Uterus (tissue), 2 donors: ENCODE measurements around the gene EDAR.

ENCODE experiments used
- POLR2A ChIP-seq, 2 donors: fragments of 450-650 bp; IDR thresholded peaks; one replicate each; pipeline ENCODE4 v1.6.1; 2016; ENCODE audit warnings: antibody characterized with exemption in 2 of 2, mild to moderate bottlenecking in 1 of 2, moderate library complexity in 1 of 2
- TF ChIP-seq, protein P1 (sequence below), 4 experiments: fragments of 200-600 bp in 2 of 4; fragments of 450-650 bp in 2 of 4; sonication (generic) in 2 of 4; IDR thresholded peaks; one replicate each; pipeline ENCODE4 v1.5.1; 2016 to 2019; ENCODE audit warnings: antibody characterized with exemption in 4 of 4, mild to moderate bottlenecking in 2 of 4, moderate library complexity in 1 of 4

DNA sequence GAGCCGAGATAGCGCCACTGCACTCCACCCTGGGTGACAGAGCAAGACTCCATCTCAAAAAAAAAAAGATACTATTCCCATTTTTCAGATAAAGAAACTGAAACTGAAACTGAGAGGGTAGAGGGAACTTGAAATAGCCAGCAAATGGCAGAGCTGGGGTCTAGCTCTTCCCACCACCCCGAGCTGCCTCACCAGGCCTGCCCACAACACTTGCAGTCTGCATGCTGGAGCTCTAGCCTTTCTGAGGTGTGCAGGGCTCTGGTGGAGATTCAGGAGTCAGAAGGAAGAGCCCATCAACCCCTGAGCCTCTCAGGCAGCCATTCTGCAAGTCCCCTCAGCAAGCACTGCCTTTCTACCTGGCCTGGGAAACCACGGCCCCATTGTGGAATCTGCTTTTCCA, 14.3 kb downstream of the EDAR start:
- TF ChIP-seq, protein P1, sequence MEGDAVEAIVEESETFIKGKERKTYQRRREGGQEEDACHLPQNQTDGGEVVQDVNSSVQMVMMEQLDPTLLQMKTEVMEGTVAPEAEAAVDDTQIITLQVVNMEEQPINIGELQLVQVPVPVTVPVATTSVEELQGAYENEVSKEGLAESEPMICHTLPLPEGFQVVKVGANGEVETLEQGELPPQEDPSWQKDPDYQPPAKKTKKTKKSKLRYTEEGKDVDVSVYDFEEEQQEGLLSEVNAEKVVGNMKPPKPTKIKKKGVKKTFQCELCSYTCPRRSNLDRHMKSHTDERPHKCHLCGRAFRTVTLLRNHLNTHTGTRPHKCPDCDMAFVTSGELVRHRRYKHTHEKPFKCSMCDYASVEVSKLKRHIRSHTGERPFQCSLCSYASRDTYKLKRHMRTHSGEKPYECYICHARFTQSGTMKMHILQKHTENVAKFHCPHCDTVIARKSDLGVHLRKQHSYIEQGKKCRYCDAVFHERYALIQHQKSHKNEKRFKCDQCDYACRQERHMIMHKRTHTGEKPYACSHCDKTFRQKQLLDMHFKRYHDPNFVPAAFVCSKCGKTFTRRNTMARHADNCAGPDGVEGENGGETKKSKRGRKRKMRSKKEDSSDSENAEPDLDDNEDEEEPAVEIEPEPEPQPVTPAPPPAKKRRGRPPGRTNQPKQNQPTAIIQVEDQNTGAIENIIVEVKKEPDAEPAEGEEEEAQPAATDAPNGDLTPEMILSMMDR (IDR thresholded peaks at IDR 0.05): no peak
- no peak for TF ChIP-seq POLR2A (IDR thresholded peaks at IDR 0.05)
